ENCODE measurements around the gene RFTN1.

DNA sequence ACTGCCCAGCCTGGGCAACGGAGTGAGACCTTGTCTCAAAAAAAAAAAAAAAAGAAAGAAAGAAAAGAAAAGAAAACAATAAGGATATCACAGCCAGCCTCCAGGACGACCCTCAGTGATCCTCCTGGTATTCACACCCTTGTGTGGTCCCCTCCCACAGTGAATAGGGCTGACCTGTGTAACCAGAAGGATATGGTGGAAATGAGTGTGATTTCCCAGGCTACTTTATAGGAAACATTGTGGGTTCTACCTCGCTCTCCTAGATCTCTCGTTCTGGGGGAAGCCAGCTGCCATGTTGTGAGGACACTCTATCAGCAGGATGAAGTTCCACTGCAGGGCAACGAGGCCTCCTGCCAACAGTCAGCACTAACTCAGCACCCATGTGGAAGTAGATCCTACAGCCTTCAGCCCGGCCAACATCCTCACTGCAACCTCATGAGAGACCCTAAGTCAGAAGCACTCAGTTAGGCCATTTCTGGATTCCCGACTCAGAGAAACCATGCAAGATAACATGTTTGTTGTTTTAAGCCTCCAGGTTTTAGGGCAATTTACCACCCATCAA is 11.1 kb downstream of the RFTN1 start:
- TF ChIP-seq POLR2A (IDR thresholded peaks at IDR 0.05) (no peak), EP300 (IDR thresholded peaks at IDR 0.05) (no peak), POLR2AphosphoS5 (IDR thresholded peaks at IDR 0.05) (no peak)
- TF ChIP-seq, protein P1, sequence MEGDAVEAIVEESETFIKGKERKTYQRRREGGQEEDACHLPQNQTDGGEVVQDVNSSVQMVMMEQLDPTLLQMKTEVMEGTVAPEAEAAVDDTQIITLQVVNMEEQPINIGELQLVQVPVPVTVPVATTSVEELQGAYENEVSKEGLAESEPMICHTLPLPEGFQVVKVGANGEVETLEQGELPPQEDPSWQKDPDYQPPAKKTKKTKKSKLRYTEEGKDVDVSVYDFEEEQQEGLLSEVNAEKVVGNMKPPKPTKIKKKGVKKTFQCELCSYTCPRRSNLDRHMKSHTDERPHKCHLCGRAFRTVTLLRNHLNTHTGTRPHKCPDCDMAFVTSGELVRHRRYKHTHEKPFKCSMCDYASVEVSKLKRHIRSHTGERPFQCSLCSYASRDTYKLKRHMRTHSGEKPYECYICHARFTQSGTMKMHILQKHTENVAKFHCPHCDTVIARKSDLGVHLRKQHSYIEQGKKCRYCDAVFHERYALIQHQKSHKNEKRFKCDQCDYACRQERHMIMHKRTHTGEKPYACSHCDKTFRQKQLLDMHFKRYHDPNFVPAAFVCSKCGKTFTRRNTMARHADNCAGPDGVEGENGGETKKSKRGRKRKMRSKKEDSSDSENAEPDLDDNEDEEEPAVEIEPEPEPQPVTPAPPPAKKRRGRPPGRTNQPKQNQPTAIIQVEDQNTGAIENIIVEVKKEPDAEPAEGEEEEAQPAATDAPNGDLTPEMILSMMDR (IDR thresholded peaks at IDR 0.05), result no peak

All from suprapubic skin (tissue), 4 donors.